ENCODE results near the gene COL18A1. TPM values are rescaled to one million over a fixed set of nuclear protein-coding genes. Genes with fewer than 3 reads are reported as not detected.

The COL18A1 gene
- total RNA-seq, 1 experiment from 2014 or later: 4.2 TPM

DNA sequence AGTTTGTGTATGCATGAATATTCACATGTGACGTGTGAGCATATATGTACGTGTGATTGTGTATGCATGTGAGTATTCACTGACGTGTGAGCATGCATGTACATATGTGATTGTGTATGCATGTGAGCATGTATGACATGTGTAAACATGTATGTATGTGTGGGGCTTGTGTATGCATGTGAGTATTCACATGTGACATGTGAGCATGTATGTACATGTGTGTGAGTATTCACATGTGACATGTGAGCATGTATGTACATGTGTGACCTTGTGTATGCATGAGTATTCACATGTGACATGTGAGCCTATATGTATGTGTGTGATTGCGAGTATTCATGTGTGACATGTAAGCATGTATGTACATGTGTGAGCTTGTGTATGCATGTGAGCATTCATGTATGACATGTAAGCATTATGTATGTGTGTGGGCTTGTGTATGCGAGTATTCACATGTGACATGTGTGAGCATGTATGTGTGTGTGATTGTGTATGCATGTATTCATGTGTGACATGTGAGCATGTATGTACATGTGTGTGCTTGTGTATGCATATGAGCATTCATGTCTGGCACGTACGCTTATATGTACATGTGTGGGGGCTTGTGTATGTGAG, 47.8 kb downstream of the COL18A1 start:
- no peak for DNase-seq (ENCODE audit: low read depth)

DNA sequence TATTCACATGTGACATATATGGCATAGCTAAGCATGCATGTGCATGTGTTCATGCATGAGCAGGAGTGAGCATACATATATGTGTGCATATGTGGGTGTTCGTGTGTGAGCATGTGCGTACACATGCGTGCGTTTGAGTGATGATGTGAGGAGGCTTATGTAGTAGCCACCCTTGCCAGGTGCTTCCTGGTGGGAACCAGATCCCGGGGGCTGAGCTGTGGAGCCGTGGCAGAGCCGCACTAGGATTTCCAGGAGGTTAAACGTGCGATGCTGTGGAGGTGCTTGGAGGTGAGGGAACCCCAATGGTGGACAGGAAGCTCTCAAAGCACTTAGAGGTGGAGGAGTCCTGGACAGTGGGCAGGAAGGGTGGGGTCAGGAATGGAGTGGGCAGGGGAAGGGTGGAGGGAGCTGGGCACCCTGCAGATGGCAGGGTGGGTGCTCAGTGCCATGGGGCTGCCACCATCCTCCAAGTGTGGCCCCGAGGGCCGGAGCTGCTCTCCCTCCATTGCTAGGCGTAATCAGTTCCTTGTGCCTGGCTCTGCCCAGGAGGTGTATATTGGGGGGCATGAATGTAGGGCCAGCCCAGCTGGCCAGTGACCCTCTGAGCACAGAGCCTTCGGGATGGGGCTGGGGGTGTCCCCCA, 48.5 kb downstream of the COL18A1 start:
- DNase-seq (ENCODE audit: low read depth): no peak

DNA sequence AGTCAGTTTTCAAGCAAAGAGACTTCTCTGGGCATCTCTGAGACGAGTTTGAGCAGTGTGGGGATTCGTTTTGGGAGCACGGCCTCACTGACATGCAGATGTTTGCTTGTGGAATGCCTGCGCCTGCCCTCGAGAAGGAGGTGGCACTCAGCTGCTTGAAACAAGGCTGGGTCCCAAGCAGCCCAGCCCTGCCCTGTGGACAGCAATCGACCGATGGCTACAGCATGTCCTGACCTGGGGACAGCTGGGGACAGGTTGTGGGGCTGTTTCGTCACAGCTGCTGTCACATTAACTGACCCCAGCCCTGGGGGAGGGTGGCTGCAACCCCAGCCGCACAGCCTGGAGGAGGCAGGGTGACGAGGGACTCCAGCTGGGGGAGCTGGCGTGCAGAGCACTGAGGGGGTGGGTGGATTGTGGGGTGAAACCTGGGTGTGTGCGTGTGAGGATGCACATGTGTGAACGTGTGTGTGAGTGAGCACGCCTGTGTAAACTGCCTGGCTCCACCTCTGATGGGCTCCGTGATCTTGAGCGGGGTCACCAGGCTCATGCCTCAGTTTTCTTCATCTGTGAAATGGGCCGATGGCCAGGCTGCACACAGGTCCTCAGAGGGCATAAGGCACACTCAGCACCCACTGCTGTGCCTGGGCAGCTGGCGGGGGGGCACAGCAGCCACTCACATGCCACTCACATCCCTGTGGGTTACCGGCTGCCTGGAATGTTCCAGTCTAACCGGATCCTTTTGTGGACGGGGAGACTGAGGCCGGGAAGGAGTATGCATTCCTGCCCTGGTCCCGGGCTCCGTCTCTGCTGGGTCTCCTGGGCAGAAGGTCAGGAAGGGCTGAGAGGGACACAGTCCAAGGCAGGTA, 49.3 kb downstream of the COL18A1 start:
- no peak for DNase-seq (ENCODE audit: low read depth)

GRCh38 chr21:45454926-45455673, 50.1 kb downstream of the COL18A1 start:
- DNase-seq (ENCODE audit: low read depth): no peak

DNA sequence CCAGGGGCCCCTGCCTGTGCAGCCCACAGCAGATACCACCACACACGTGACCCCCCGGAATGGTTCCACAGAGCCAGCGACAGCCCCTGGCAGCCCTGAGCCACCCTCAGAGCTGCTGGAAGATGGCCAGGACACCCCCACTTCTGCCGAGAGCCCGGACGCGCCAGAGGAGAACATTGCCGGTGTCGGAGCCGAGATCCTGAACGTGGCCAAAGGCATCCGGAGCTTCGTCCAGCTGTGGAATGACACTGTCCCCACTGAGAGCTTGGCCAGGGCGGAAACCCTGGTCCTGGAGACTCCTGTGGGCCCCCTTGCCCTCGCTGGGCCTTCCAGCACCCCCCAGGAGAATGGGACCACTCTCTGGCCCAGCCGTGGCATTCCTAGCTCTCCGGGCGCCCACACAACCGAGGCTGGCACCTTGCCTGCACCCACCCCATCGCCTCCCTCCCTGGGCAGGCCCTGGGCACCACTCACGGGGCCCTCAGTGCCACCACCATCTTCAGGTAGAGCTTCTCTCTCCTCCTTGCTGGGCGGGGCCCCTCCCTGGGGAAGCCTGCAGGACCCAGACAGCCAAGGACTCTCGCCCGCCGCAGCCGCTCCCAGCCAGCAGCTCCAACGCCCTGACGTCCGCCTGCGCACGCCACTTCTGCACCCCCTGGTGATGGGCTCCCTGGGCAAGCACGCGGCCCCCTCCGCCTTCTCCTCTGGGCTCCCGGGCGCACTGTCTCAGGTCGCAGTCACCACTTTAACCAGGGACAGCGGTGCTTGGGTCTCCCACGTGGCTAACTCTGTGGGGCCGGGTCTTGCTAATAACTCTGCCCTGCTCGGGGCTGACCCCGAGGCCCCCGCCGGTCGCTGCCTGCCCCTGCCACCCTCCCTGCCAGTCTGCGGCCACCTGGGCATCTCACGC, 51.0 kb downstream of the COL18A1 start:
- DNase-seq (ENCODE audit: low read depth): no peak

DNA sequence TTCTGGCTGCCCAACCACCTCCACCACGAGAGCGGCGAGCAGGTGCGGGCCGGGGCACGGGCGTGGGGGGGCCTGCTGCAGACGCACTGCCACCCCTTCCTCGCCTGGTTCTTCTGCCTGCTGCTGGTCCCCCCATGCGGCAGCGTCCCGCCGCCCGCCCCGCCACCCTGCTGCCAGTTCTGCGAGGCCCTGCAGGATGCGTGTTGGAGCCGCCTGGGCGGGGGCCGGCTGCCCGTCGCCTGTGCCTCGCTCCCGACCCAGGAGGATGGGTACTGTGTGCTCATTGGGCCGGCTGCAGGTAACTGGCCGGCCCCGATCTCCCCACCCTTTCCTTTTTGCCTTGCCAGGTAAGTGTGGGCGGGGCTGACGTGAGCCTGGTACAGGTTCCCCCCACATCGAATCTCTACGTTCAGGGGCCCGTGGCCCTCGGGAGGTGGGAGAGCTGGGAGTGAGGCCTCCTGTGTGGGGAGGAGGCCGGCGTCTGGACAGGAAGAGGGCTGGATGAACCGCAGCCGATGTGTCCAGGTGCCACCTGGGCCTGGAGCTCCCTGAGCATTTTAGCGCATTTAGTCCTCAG, 51.7 kb downstream of the COL18A1 start:
- no peak for DNase-seq (ENCODE audit: low read depth)

GRCh38 chr21:45457161-45457831, 52.3 kb downstream of the COL18A1 start:
- DNase-seq (ENCODE audit: low read depth): no peak

DNA sequence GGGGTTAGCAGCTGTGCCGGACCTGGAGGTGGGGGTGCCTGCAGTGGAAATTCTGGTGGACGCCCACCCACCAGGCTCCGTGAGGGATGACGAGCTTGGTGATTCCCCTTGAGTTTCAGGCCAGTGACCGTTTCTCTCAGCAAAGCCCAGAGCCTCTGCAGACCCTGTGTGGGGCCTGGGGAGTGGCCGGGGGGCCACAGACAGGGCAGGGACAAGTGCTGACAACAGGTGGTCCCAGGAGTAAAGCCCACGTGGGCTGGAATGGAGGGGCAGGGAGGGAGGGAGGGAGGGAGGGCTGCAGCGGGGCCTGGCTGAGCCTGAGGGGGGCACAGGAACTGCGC, 52.8 kb downstream of the COL18A1 start:
- DNase-seq (ENCODE audit: low read depth): no peak

DNA sequence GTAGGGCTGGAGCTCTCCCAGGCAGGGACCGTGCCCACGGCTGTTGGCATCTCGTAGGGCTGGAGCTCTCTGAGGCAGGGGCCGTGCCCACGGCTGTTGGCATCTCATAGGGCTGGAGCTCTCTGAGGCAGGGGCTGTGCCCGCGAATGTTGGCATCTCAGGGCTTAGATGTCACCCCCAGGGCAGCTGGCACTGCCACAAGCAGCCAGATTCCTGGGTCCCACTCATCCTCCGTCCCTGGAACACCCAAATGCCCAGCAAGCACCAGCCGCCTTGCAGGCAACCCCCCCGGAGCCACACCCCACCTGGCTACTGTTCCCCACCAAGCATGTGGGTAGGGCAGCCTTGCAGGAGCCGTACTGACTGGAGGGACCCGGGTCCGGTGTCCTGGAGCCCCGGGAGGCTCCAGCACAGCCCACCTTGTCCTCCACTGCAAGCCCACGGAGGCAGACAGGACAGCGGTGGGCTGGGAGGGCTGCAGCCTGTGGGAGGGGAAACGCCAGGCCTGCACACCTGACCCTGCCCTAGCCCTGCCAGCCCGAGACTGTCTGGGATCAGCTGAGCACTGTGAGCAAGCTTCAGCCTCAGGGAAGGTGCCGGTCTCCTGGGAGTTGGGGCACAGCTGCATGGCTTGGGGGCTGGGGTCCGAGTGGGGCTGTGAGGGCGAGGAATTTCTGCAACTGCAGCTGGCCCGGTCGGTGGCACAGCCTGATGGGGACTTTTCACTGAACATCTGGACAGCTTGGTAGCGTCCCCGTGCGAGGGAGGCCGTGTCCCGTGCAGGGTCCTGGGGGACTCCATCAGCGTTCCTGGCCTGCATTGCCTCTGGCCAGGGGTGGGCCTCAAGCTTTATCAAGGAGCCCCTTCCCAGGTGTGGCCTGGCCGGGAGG, 53.6 kb downstream of the COL18A1 start:
- no peak for DNase-seq (ENCODE audit: low read depth)

- no peak for DNase-seq (ENCODE audit: low read depth)
Measured at GRCh38 chr21:45459171-45460010, 54.4 kb downstream of the COL18A1 start.

DNA sequence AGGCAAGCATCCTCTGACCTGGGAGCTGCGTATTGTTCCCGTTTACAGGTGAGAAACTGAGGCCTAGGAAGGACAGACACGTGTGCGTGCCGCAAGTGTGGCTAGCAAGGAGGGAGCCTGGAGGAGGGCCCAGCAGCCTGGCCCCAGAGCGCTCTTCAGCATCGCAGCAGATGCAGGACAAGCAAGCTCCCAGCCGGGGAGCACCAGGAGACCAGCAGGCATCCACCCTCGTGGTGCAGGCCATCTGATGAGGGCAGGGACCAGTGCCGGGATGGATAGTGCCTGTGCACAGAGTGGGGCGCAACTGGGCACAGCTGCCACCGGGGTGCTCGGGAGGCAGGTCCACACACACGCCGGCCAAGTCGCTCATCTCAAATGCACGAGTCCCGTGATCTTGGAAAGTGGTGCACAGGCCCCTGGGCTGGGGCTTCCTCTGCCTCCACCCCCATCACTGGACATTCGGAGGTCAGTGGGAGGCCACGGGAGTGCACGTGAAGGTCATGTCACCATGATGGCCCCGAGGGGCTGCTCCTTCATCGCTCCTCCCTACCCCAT, 55.1 kb downstream of the COL18A1 start:
- DNase-seq (ENCODE audit: low read depth): no peak

DNA sequence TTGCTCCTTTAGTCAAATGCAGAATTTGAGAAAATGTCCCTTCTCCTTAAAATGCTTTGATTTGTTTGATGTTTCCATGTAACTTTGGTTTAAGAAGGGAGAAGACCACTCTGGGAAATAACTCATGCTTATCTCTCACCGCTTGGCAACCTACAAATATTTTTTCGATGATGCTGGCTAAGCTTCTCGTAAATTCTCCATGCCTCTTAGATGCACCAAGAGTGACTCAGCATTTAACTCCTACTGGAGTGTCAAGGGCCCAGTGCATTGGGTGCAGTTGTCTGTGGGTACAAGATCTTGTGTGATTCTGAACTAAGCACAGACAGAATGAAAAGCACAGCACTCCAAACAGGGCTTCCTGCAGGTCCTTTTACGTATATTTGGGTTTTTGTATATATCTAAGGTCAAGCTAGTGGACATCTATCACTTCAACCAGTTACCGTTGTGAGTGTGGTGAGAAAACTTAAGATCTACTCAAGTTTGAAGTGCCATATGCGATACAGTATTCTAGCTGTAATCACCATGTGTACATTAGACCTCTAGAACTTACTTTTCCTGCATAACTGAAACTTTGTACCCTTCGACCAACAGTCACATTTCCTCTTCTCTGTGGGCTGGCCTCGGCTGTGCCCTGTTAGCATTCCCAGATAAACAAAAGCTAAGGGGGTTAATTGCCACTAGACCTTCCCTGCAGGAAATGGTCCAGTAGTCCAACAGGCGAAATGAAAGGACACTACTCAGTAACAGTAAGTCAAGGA, 55.8 kb downstream of the COL18A1 start:
- peak; percentile 47 for DNase-seq (ENCODE audit: low read depth)

- no peak for DNase-seq (ENCODE audit: low read depth)
Measured at GRCh38 chr21:45461369-45461750, 56.4 kb downstream of the COL18A1 start.

DNA sequence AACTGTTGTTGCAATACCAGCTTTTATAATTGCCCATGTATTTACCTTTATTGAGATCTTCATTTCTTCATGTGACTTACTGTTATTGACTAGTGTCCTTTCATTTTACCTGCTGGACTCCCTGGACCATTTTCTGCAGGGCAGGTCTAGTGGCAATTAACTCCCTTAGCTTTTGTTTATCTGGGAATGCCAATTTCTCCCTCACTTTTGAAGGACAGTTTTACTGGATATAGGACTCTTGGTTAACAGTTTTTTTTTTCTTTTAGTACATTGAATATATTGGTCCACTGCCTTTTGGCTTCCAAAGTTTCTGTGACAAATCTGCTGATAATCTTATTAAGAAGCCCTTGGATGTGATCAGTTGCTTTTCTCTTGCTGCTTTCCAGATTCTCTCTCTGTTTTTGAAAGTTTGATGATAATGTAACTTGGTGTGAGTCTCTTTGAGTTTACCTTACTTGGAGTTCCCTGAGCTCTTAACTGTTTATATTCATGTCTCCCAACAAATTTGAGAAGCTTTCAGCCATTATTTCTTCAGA, 56.9 kb downstream of the COL18A1 start:
- DNase-seq (ENCODE audit: low read depth): no peak

- DNase-seq (ENCODE audit: low read depth): no peak
Measured at GRCh38 chr21:45463871-45464270, 58.9 kb downstream of the COL18A1 start.

DNA sequence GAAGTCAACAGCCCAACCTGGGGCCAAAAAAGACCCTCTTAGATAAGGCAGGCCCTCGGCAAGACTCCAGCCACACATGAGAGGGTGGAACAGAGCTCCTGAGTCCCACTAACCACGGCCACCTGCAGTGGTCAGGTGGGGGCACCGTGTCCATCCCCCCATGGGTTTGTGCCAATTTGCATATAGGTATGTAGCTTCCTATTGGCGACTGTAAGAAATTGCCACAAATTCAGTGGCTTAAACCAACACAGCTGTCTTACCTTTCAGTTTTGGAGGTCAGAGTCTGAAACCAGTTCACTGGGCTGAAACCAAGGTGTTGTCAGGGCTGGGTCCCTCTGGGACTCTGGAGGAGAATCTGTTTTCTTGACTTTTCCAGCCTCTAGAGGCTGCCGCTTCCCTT, 59.3 kb downstream of the COL18A1 start:
- DNase-seq (ENCODE audit: low read depth): no peak

DNA sequence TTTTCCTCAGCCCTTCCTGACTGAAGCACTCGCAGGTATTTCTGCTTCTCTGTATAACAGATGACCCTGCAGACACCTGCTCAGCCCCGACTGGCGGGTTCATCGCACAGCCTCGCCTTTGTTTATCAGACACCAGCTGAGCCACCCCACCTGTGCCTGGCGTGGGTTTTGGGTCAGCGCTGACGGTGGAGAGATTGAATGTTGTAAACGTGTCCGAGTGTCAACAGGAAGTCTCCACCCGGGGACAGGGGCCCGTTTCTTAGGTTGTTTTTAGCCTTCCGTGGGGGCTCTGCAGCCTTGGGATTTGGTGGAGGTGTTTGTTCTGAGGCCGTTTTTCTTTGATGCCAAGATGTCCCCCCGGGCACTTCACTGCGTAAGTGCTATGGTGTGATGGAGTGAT, 60.1 kb downstream of the COL18A1 start:
- no peak for DNase-seq (ENCODE audit: low read depth)

Measured in HT1080 (cell line).